Prostate gland (tissue), 2 donors: ENCODE measurements around the gene PTPRE. TPM values are rescaled to one million over a fixed set of nuclear protein-coding genes. Genes with fewer than 3 reads are reported as not detected.

Experiments
- DNase-seq: peaks from one replicate; pipeline ENCODE4 v3.0.0-alpha.2; 2019; ENCODE audit warnings: low spot score
- H3K27ac ChIP-seq, 2 donors: fragments of 200-600 bp; sonication (generic); 2 replicates each; pipeline ENCODE4 v1.5.1; 2017 to 2019
- H3K27me3 ChIP-seq: fragments of 200-600 bp; sonication (generic); replicated peaks from 2 replicates; pipeline ENCODE4 v1.5.1; 2019; ENCODE audit not compliant: insufficient read depth
- H3K36me3 ChIP-seq, 2 donors: fragments of 200-600 bp; sonication (generic); 1 replicate in 1 of 2; 2 replicates in 1 of 2; pipeline versions ENCODE4 v1.5.1 to v1.8.1; 2017 to 2019
- H3K4me1 ChIP-seq: fragments of 200-600 bp; sonication (generic); replicated peaks from 2 replicates; pipeline ENCODE4 v1.5.1; 2019
- H3K4me3 ChIP-seq, 2 donors: fragments of 200-600 bp; sonication (generic); 2 replicates each; pipeline ENCODE4 v1.5.1; 2017 to 2019
- H3K9me3 ChIP-seq: fragments of 200-600 bp; sonication (generic); 2 replicates; pipeline ENCODE4 v1.5.1; 2017
- CTCF ChIP-seq, 4 experiments: fragments of 200-600 bp in 2 of 4; fragments of 450-650 bp in 2 of 4; sonication (generic) in 2 of 4; IDR thresholded peaks; 1 replicate in 3 of 4; 2 replicates in 1 of 4; pipeline ENCODE4 v1.5.1; 2016 to 2019; ENCODE audit warnings: antibody characterized with exemption in 4 of 4, mild to moderate bottlenecking in 2 of 4, moderate library complexity in 2 of 4
- POLR2A ChIP-seq: fragments of 450-650 bp; IDR thresholded peaks from one replicate; pipeline ENCODE4 v1.6.1; 2016; ENCODE audit warnings: antibody characterized with exemption, mild to moderate bottlenecking
- POLR2AphosphoS5 ChIP-seq: sonication (generic); formaldehyde crosslinking; IDR thresholded peaks from one replicate; pipeline ENCODE4 v1.6.1; 2017; ENCODE audit warnings: antibody characterized with exemption
- WGBS: methylation state at CpG from one replicate; pipeline ENCODE4 v1.1.5; 2018; 5-methylcytosine and 5-hydroxymethylcytosine counted together
- intact Hi-C: fragments of 100-400 bp; cut with DNase I; formaldehyde crosslinking; loops from one replicate; pipeline ENCODE4 v1.14.2; 2022
- total RNA-seq, 2 donors: library from RNA; depleted of rRNA; stranded (reverse); fragments of >200 nt; gene quantifications; one replicate each; pipeline ENCODE4 v1.1.0, GENCODE V29; 2016

Gene PTPRE
- total RNA-seq, 2 donors from 2014 or later = 4.5 to 14.3 TPM

GRCh38 chr10:127919418-127920271 is 12.7 kb downstream of the PTPRE start:
- H3K36me3 ChIP-seq = no peaks in the 10 kb centered on the region
- no peak for DNase-seq
- no peaks in the 10 kb centered on the region for H3K4me1 ChIP-seq
- no peaks in the 10 kb centered on the region for H3K27me3 ChIP-seq
- no peaks in the 10 kb centered on the region for H3K9me3 ChIP-seq
- intact Hi-C loops = no loop called here
- H3K27ac ChIP-seq = no peak overlapping the region
- WGBS = 55% methylated on average over 12 of the region's 12 CpGs
- no peak for TF ChIP-seq POLR2AphosphoS5
- no peak for TF ChIP-seq POLR2A
- no peak for TF ChIP-seq CTCF (IDR thresholded peaks at IDR 0.05)
- no peak overlapping the region for H3K4me3 ChIP-seq

- no peak for TF ChIP-seq POLR2AphosphoS5
- no peak for TF ChIP-seq CTCF (IDR thresholded peaks at IDR 0.05)
- no peak for TF ChIP-seq POLR2A
- Histone ChIP-seq H3K9me3 (no peaks in the 10 kb centered on the region), H3K36me3 (no peaks in the 10 kb centered on the region), H3K27ac (no peak overlapping the region), H3K27me3 (no peaks in the 10 kb centered on the region), H3K4me3 (no peak overlapping the region), H3K4me1 (no peaks in the 10 kb centered on the region)
- no peak for DNase-seq
- WGBS = 88% methylated on average over 11 of the region's 11 CpGs
- intact Hi-C loops = no loop called here
Measured at GRCh38 chr10:127920306-127921074, 13.6 kb downstream of the PTPRE start.

- no peak overlapping the region for H3K27ac ChIP-seq
- no peak for TF ChIP-seq POLR2AphosphoS5
- no peak for TF ChIP-seq CTCF (IDR thresholded peaks at IDR 0.05)
- no peak for TF ChIP-seq POLR2A
- H3K36me3 ChIP-seq = no peaks in the 10 kb centered on the region
- H3K4me1 ChIP-seq = no peaks in the 10 kb centered on the region
- intact Hi-C loops = no loop called here
- no peaks in the 10 kb centered on the region for H3K9me3 ChIP-seq
- H3K27me3 ChIP-seq = no peaks in the 10 kb centered on the region
- no peak for DNase-seq
- no peak overlapping the region for H3K4me3 ChIP-seq
- 97% methylated on average over 11 of the region's 11 CpGs for WGBS
Measured at GRCh38 chr10:127921075-127921752, 14.3 kb downstream of the PTPRE start.

GRCh38 chr10:127921753-127922145 is 14.8 kb downstream of the PTPRE start:
- WGBS = 75% methylated on average over 2 of the region's 2 CpGs
- DNase-seq = no peak
- intact Hi-C loops = no loop called here

More at GRCh38 chr10:127921753-127922145, 14.8 kb downstream of the PTPRE start:
- Histone ChIP-seq H3K27me3 (no peaks in the 10 kb centered on the region), H3K4me1 (no peaks in the 10 kb centered on the region), H3K27ac (no peak overlapping the region), H3K36me3 (no peaks in the 10 kb centered on the region), H3K9me3 (no peaks in the 10 kb centered on the region), H3K4me3 (no peak overlapping the region)
- TF ChIP-seq POLR2A (no peak), CTCF (IDR thresholded peaks at IDR 0.05) (no peak), POLR2AphosphoS5 (no peak)
